WI38 (cell line): Measurements from ENCODE around the gene XPR1.

Source experiments
- H3K4me3 ChIP-seq: 2 replicates; pipeline ENCODE4 v1.5.1; 2011; ENCODE audit warnings: low read depth, mild to moderate bottlenecking, control low read depth, low read length
- CTCF ChIP-seq: IDR thresholded peaks from 2 replicates; pipeline ENCODE4 v1.5.1; 2012; ENCODE audit warnings: low read depth, mild to moderate bottlenecking, control low read depth, low read length

The XPR1 gene

GRCh38 chr1:180751921-180752320, 120.1 kb downstream of the XPR1 start:
- no peak overlapping the region for H3K4me3 ChIP-seq
- TF ChIP-seq CTCF: no peak

GRCh38 chr1:180754453-180754852, 122.6 kb downstream of the XPR1 start:
- no peak for TF ChIP-seq CTCF
- H3K4me3 ChIP-seq: no peak overlapping the region

GRCh38 chr1:180757657-180758056, 125.8 kb downstream of the XPR1 start:
- no peak overlapping the region for H3K4me3 ChIP-seq
- TF ChIP-seq CTCF: no peak

- TF ChIP-seq CTCF: no peak
- H3K4me3 ChIP-seq: no peak overlapping the region
These were observed 131.0 kb downstream of the XPR1 start for GRCh38 chr1:180762796-180763195.

GRCh38 chr1:180765151-180765550, 133.3 kb downstream of the XPR1 start:
- no peak overlapping the region for H3K4me3 ChIP-seq
- no peak for TF ChIP-seq CTCF

- H3K4me3 ChIP-seq: no peak overlapping the region
- no peak for TF ChIP-seq CTCF
These were observed 138.1 kb downstream of the XPR1 start for GRCh38 chr1:180769889-180770288.

GRCh38 chr1:180773210-180773865, 141.5 kb downstream of the XPR1 start:
- no peak for TF ChIP-seq CTCF
- H3K4me3 ChIP-seq: no peak overlapping the region
